ENCODE results near the gene ATRIP.

Gene ATRIP

GRCh38 chr3:48422681-48423080 lies 23.9 kb upstream of the ATRIP start:
- no peak for TF ChIP-seq CTCF (IDR thresholded peaks at IDR 0.05; ENCODE audit: control extremely low read depth, extremely low read depth, low read depth, missing control alignments)
- ChIA-PET CTCF (interaction anchor here (0.8 to 30.6 kb wide), 5 partner anchors 9 to 228 kb away, joined by 3 to 863 read pairs (median 4); partner anchors contain the start of genes CCDC51, PLXNB1 and TMA7), POLR2A (no interaction called here)
- no peak for DNase-seq (ENCODE audit: extremely low spot score)

GRCh38 chr3:48423241-48423882 lies 23.2 kb upstream of the ATRIP start:
- POLR2A ChIA-PET, result no interaction called here
- DNase-seq (ENCODE audit: extremely low spot score), result no peak
- CTCF ChIA-PET, result interaction anchor here (0.8 to 30.6 kb wide), 3 partner anchors 8 to 228 kb away, joined by 3 to 863 read pairs (median 863); partner anchors contain the start of genes CCDC51, PLXNB1 and TMA7
- TF ChIP-seq CTCF (IDR thresholded peaks at IDR 0.05; ENCODE audit: control extremely low read depth, extremely low read depth, low read depth, missing control alignments), result no peak

- no peak for TF ChIP-seq CTCF (IDR thresholded peaks at IDR 0.05; ENCODE audit: control extremely low read depth, extremely low read depth, low read depth, missing control alignments)
- CTCF ChIA-PET, result interaction anchor here (1.2 to 30.6 kb wide), 3 partner anchors 7 to 230 kb away, joined by 3 to 863 read pairs (median 863); partner anchors contain the start of genes CCDC51, PLXNB1 and TMA7
- POLR2A ChIA-PET, result interaction anchor here (0.6 kb wide), 1 partner anchor 52 kb away, joined by 5 read pairs; no protein-coding TSS in a partner anchor
- no peak for DNase-seq (ENCODE audit: extremely low spot score)
These were observed 22.4 kb upstream of the ATRIP start for GRCh38 chr3:48423883-48424695.

GRCh38 chr3:48425281-48425812 lies 21.2 kb upstream of the ATRIP start:
- TF ChIP-seq CTCF (IDR thresholded peaks at IDR 0.05; ENCODE audit: control extremely low read depth, extremely low read depth, low read depth, missing control alignments), result no peak
- CTCF ChIA-PET, result interaction anchor here (22.2 to 30.6 kb wide), 2 partner anchors 6 to 12 kb away, joined by 863 read pairs; partner anchors contain the start of genes CCDC51, PLXNB1 and TMA7
- no peak for DNase-seq (ENCODE audit: extremely low spot score)
- POLR2A ChIA-PET, result no interaction called here

- POLR2A ChIA-PET, result no interaction called here
- CTCF ChIA-PET, result interaction anchor here (22.2 to 30.6 kb wide), 2 partner anchors 5 to 13 kb away, joined by 863 read pairs; partner anchors contain the start of genes CCDC51, PLXNB1 and TMA7
- DNase-seq (ENCODE audit: extremely low spot score), result no peak
- no peak for TF ChIP-seq CTCF (IDR thresholded peaks at IDR 0.05; ENCODE audit: control extremely low read depth, extremely low read depth, low read depth, missing control alignments)
These were observed 20.1 kb upstream of the ATRIP start for GRCh38 chr3:48426401-48426909.

Measured in GM10248 (cell line).